Nucleus accumbens (tissue), 56 donors: ENCODE results near the gene DLGAP1.
A peak's percentile ranks its signal among the peaks of the same experiment; 100 is the strongest.

Experiments used
- DNase-seq, 56 donors: peaks; one replicate each; lab custom pipeline; 2025; lab: John Stamatoyannopoulos, UW

Gene DLGAP1

DNA sequence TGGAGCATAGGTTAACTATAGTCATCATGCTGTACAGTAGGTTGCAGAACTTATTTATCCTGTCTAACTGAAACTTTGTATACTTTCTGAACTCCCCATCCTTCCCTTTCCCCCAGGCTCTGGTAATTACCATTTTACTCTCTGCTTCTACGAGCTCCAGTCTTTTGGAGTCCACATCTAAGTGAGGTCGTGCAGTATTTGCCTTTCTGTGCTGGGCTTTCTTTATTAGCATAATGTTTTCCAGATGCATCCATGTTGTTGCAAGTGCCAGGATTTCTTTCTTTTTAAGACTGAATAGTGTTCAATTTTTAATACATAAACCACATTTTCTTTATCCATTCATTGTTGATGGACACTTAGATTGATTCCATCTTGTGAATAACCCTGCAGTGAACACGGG, 541.0 kb downstream of the DLGAP1 start:
- DNase-seq: no peak

DNA sequence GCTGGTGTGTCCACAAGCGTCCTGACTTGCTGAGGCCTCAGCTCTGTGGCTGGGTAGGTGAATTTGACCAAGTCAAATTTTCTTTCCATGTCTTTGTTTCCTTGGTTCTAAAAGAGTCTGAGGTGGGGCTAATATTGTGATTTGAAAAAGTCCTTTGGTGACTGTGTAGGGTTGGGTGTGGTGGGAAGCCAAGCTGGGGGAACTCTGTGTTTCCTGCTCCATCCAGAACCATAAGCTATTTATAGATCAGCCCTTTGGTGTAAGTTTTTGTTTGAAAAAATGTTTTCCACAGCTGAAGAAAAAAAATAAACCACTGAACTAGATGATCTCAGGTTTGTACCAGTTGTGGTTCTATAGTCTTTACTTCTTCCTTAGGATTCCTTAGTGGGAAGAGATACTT, 542.4 kb downstream of the DLGAP1 start:
- no peak for DNase-seq

DNA sequence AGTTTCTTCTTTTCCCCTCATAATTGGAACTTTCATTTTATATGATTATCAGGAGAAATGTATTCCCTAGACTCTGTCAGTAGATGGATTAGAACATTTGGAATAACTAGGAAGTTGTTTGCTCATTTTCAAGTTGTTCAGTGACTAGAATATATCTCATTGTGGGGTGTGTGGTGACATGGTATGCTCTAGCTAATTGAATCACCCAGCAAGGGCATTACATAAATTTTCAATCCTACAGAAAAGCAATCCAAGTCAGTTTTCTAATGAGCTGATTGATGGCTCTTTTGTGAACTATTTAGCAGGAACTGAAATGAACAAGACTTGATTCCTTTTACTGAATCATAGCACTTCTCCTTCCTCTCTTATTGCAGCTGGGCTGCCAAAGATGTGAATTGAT, 543.7 kb downstream of the DLGAP1 start:
- no peak for DNase-seq

DNA sequence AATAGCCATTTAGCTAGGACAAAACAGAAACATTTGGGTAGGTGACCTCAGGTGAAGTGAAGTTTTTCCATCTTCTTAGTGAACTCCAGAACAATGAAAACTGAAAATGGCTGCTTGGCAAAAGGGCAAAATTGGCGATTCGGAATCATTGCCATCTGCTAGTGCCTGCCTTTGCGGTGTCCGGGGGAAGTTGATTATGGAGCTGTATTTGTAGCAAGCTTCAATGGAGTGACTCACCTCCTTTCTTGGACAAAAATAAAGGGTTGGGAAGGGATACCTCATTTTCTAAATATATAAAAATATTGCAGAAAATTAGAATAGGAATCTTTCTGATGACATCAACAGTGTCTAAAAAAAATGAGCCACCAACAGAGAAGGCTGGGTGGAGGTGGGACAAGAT, 544.6 kb downstream of the DLGAP1 start:
- no peak for DNase-seq

DNA sequence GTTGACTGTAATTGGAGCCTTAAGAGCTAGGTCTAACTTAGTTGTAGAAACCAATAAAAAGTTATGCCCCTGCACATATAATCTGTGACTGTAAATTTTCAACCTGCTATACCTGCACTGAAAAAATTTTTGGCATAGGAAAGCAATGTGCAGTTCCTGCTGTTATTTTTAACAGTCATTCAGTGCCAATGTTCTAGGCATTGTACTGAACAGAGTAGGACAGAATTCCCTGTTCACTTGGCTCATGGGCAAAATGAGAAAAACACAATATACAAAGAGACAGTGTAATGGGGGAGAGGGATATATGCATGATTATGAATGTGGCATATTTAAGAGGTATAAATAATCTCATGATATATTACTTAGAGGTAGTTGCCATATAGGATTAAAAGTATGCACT, 547.2 kb downstream of the DLGAP1 start:
- DNase-seq: no peak

DNA sequence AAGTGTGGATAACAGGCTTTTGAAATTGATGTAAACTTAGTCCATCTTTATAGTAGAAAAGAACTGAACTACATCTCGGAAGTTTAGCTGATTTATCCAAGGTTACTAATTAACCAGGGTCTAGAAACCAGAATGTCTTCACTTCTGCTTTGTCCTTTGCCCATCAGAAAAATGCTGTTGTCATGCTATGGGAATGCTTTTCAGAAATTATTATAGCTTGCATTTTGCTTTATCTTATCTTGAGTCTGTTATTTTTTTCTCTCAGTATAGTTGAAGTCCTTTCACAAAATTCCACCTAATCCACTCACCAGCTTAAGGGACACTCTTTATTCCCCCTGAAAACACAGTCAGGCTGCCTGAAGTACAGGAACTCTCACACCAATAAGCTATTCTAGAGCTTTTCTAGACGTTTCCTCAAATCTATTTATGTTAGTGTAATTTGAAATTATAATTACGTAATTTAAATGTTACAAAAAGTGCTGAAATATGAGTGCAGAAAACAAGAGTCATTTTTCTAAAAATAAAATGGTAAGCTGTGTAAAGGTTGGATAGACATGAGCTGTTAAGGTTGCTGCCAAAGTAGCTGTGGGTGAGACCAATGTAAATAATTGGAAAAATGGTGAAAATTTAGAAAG, 548.9 kb downstream of the DLGAP1 start:
- no peak for DNase-seq

DNA sequence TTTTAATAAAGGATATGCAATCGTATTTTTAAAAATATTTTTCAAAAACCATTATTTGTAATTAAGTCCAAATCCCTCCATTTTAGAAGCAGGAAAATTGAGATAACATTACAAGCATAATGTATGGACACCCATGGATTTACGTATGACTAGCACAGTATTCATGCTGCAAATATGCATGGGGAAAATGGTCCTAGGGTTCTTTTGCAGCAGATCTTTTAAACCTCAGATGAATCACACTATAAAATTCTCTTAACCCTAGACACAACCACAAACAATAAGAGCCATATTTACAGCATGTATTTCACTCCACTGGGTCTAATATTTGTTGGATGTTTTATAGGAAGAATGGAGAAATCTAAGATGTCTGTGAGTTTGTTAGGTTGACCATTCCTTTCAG, 551.8 kb downstream of the DLGAP1 start:
- no peak for DNase-seq

DNA sequence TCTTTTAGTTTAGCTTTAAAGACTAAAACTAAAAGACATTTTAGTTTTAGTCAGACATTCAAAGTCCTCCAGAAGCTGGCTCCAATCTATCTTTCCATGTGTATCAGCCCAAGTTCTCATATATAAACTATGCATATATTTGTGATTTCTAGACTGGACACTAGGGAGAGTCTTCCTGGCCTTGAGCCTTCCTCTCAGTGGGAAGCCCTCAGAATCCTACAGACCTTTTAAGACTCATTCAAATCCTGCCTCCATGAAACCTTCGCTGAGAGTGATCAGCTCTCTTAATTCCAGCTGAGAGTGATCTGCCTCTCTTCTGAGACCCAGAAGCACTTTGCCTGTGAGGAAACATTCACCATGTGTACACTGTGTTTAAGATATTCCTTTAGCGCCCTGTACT, 552.4 kb downstream of the DLGAP1 start:
- no peak for DNase-seq

DNA sequence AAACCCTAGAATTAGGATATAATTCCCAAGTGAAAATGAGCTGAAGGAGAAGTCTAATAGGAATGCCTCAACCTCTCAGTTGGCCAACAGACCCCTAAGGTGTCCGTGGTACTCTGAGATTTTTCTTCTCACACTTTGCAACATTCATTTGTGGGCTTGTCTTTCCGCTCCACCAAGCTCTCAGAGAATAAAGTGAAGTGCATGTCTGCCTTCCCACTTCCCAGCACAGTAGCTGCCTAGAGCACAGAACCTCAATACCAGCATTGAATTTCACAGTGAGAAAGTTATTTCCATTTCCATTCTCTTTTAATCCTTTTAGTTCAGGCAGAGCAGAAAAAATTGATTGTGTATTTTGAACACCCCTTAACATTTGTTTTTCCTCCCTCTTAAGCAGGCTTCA, 553.3 kb downstream of the DLGAP1 start:
- no peak for DNase-seq

DNA sequence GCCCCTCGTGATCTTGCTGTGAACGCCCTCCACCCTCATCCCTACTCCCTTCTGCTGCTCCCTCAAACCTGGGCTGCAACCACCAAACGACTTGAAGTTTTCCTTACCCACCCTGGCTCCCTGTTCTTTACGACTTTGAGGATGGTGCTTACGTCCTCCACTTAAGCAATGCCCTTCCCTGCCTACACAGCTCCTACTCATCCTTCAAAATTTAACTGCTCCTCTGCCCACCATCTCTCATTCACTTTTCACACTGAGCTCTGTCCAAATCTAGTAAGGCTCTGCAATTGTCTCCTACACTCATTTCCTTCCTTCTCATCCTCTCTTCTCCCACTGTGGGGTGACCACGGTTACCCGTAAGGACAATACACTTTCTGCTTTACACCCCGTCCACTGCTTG, 554.1 kb downstream of the DLGAP1 start:
- no peak for DNase-seq

DNA sequence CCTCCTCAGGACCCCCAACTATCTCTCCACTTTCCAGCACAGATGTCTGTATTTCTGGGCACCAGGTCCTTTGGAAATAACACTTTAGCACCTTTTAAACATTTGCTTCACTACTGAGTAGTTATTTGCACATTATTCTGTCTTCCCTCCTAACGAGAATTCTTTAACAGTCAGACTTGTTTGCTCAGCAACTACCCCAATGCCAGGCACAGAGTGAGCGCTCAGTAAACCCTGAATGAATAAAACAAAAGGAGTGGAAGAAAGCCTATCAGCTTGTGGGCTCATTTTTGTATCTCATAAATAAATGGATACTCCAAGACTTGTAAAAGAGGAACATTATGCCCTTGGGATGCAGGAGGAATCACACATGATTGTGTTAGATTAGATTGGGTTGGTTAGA, 554.8 kb downstream of the DLGAP1 start:
- DNase-seq: no peak

DNA sequence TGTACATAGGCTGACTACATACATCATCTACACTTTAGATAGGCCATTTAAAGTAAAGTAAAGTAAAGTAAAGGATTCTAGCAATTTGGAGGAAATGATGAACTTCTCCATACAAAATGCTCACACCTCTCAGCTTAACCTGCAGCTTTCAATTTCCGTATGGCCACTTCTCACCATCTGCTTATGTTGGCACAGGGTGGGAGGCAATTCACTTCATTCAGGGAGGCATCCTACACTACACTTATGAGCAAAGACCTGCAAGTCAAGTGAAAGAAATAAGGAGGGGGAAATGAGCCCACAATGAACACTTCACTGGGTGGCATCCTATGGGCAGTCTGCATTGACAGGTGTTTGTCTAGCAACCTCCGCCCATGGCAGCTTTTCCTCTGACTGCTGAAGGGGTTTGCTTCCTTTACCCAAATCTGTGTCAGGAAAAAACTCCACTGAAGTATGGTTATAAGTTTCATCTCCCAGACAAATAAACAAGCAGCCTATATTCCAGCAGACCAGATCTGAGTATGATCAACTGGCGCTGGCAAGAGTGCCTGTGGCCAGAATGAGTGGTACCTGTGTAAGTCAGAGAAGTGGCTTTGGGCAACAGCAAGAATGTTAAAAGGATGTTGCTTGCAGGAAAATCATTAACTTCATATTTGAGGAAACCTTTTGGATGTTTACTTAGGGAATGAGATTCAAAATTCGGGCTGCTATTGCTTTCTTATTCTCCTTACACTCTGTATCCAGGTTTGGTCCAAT, 556.1 kb downstream of the DLGAP1 start:
- no peak for DNase-seq

DNA sequence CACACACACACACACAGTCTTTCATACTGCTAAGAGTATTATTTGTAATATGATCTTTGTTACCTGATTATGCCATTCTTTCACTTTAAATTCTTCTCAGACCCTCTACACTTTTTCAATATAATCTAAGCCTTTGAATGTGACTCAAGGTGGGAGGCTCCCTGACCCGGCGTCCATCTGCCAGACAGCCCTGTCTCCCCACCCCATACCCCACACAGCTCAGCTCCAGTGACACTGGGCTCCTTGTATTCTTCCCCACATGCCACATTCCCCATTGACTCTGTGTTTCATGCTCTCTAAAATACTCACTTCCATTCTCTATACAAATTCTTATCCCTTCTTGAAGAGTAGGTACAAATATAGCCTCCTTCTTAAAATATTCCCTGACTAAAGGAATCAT, 563.0 kb downstream of the DLGAP1 start:
- DNase-seq: no peak

DNA sequence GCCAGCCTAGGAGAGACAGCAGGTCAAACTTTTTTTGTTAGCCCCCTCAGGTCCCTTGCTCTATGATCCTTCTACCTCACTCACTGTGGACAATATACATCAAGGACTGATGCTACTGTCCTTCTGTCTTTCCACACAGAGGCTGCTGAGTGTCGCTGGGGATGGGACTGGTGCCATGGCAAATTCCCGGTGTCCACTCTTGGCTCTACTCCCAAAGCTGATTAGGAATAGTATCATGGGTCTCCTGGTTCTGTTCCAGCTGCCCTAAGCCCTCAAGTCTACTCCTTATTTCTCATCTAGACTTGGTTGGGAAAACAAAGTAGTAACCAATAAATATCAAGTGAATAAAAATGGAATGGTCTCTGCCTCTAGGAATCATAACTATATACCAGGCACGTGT, 563.9 kb downstream of the DLGAP1 start:
- no peak for DNase-seq

DNA sequence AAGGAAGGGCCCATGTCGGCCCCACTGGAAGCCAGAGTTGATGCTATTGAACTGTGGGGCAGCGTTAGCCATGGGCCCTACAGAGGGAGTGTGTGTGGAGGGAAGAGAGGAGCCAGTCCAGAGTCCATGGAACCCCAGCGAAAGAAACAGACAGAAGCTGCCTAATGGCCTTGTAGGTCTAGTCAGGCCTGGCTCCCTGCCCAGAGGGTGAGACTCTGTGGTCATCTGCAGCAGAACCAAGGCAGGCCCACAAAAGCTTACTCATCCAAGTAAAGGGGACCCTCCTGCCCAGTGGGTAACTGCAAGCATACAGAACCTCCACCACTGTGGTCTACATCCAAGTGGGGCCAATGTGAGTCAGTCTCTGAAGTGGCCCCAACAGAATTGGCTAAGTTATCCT, 565.3 kb downstream of the DLGAP1 start:
- DNase-seq: peak in 1 of 56 donors; percentile 2

DNA sequence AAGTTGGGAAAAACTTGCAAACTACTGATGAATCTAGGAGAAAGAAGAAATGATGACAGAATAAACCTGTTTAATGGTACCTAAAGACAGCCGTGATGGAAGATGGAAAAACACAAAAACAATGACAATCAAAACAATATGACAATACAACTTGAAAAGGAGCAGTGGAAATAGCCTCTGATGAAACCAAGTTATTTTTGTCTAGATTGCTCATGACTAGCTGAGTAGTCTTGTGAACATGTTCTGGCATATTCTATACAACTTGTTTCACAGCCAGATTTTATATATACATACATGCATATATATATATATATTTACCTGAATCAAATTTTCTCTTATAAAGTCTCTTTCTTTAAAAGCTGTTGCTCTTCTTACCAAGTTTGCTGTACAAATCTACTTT, 566.0 kb downstream of the DLGAP1 start:
- no peak for DNase-seq

DNA sequence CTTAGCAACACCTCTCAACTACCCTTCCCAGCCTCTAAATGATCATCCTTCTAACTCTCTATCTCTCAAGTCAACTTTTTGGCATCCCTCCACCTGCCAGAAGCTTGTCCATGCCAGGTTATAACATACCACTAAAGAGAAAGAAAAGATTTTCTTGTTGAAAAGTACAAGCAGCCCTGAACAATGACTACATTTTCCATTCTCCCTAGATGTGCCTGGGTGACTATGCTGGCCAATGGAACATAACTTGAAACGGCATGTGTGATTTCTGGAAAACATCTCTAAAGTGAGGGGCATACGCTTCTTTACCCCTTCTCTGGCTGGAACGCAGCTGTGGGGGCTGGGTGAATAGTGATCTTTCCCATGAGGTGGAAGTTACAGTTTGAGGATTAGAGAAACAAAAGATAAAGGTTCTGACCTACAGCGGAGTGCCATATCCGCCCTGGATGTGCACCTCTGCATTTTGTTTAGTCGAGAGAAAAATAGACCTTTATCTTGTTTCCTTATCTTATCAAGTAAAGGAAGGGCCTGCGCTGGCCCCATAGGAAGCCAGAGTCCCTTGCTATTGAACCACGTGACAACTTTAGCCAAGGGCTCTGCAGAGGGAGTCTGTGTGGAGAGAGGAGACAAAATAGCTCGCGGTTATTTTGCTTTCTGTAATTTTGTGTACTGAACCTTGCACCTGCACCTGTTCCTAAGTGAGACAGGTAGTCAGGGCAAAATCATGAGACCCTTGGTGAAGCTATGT, 568.4 kb downstream of the DLGAP1 start:
- no peak for DNase-seq

DNA sequence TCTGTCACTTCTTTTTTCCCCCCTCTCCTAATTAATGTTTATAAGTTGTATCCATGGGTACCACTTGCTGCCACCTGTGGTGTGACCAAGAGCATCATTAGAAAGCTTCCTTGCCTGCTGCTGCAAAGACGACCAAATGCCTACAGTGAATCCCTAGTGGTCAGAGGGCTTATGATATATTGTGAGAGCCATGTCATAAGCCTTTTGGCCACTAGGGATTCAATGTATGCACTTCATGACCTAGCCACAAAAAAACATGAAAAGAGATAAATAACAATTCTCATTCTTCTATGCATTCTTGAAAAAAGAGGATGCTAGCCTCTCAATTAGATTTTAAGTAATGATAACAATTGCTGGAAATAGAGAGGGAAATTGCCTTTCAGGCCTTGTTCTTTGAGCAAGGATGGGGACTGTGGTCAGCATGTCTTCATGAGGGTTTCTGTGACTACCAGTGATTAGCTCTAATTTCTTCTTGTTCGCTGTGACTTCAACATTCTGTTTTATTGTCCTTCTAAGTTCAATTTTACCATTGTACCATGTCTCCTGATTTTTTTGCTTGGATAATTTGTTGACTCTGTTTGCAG, 569.8 kb downstream of the DLGAP1 start:
- DNase-seq: no peak

DNA sequence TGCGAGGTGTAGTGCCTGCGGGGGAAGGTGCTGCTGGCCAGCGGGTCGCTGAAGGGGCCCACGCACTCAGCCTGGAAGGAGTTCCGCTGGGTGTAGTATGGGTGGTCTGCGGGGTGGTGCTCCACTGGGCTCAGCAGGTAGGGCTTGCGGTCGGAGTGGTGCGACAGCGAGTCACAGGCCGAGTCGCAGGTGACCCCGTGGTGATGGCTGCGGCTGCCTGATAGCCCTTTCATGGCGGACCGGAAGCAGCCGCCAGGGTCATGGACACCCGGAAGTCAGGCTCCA, 575.3 kb downstream of the DLGAP1 start:
- DNase-seq: no peak

DNA sequence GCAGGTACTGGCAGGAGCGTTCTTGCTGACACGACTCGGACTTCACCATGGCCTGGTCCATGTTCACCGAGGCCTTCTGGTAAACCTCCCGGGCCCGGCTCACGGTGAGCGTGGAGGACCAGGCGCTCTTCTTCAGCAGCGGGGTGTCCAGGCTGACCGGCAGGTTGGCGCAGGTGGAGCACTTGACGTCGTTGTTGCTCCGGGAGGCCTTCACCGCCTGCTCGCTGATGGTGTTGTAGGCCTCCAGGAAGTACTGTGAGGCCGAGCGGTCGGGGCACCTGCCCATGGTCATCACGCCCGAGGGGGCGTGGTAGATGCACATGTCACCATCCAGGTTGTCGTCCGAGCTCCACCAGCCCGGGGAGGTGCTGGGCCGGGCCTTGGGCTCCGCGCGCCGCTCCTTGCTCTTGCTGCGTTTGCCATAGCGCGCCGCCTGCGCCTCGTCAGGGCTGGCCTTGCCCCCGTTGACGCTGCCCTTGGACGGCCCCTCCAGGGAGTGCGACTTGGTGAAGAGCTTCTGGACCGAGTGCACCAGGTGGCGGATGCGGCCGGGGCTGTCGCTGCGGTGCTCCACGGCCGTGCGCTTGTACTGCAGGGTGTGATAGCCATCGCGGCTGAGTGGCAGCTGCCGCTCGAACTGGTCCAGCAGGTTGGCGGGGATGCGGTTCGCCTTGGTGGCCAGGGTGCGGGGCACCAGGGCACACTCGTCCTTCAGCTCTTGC, 575.8 kb downstream of the DLGAP1 start:
- no peak for DNase-seq

DNA sequence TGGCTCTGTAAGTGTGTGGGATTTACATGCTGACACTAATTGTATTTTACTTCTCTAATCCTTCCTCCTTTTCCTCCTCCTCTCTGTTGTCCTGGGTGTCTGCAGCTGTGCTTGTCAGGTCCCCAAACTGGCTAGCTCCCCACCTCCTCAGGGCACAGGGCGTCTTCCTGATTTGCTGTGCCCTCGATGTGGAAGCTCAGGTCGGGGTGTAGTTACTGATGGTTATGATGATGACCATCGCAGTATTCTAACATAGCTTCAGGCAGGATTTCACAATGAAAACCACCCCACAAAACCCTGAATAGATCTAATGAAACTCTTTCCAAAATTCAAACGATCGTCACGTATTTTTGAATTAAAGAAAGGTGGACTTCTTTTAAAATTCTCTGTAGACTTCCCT, 576.7 kb downstream of the DLGAP1 start:
- DNase-seq: no peak
